ENCODE data around the gene CHI3L1.
"Not testable (repeated sequence)": the region's sequence is repeated elsewhere in the genome, so short reads cannot be mapped to it uniquely, and the experiment has no call there.

Gene CHI3L1

DNA sequence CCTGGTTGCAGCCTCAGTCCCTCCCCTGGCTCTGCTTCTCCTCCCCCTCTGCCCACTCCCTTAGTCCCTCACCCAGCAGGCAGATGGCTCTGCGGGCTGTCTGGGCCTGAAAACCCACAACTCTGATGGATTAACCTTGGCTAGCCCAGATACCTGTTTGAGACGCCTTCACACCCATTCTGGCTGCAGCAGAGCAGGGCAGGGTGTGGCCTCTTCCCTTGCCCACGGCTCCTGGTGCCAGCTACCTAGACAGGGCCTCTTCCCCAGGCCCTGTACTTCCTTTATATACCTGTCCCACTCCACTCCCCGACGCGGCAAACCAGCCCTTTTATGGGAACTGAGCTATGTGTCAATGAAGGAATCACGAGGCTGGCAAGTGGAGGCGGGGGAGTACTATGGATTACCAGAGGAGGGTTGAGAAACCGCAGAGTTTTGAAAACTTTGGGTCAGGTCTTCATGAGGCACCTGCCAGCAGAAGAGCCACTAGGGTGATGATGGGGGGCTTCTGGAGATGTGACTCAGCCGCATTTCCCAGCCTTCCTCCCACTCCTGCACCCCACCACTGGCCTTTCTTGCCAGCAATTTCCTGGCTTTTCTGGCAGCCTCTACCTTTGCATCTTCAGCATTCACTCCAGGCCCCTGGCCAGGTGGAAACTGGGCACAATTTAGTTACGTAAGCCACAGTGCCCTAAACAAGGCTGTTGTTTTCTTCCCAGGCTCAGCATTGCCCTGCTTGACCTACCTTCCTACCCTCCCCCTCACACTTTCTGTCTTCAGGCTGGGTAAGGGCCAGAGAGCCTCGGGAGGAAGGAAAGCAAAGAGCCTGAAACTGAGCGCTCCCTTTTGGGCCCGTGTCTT, at the start of gene CHI3L1:
Gene CHI3L1, minus strand, starts transcription at position 259 of the 858 bp plus-strand sequence. Its CDS starts 81 bp downstream, at position 178.
- no peak for DNase-seq

DNA sequence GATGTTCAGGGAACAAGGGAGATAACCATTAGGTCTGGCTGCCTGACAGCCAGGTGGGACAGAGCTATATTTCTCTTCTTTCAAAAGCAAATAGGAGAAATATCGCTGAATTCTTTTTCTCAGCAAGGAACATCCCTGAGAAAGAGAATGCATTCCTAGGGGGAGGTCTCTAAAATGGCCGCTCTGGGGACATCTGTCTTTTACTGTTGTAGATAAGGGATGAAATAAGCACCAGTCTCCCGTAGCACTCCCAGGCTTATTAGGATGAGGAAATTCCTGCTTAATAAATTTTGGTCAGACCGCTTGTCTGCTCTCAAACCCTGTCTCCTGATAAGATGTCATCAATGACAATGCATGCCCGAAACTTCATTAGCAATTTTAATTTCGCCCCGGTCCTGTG, 48.4 kb upstream of the CHI3L1 start:
- DNase-seq: not testable (repeated sequence)

DNA sequence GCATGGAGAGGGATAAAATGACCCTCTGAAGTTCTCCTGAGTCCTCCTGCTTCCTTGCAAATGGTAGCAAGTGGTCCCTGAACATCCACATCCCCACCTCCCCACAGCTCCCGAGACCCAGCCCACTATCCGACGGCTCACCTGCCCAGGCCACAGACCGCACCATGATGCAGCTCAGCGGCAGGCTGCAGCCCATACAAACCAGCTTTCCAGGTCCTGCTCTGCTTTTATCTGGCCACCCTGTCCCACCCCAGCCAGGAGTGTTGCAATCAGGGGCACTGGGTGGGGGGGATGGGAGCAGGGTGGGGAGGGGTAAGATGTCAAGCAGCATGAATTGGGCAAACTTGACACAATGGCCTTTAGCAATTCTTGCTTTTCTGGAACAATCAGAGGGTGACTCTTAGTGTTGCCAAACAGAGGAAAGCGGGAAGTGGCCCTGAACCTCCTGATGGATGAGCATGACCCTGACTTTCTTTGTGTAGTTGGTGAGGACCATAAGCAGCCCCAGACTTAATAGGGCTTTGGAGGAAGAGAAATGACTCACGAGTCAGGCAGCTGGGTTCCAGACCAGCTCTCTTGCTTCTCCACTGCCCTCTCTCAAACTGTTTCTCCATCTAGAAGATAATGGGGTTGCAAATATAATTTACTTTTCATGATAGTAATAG, 43.1 kb upstream of the CHI3L1 start, which contains the start of gene CHIT1:
Gene CHIT1, minus strand, starts transcription at position 203 of the 665 bp plus-strand sequence. Its CDS starts 37 bp downstream, at position 166.
- no peak for DNase-seq

DNA sequence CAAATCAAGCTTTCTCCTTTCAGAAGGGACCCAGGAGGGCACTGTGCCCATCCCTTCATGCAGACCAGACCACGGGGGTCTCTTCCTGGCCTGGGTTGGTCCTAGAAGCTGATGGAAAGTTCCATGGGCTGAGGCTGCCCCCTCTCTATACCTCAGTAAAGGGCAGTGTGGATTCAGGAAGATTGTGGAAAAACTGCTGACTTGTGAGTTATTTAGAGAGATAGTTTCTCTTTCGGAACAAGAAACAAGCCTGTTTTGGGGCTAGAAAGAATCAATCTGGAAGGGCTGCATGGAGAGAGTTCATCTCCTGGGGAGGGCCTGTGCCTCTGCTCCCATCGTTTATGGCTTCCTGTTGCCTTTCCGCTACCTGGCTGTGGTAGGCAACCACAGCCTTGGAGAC, 42.2 kb upstream of the CHI3L1 start:
- no peak for DNase-seq

DNA sequence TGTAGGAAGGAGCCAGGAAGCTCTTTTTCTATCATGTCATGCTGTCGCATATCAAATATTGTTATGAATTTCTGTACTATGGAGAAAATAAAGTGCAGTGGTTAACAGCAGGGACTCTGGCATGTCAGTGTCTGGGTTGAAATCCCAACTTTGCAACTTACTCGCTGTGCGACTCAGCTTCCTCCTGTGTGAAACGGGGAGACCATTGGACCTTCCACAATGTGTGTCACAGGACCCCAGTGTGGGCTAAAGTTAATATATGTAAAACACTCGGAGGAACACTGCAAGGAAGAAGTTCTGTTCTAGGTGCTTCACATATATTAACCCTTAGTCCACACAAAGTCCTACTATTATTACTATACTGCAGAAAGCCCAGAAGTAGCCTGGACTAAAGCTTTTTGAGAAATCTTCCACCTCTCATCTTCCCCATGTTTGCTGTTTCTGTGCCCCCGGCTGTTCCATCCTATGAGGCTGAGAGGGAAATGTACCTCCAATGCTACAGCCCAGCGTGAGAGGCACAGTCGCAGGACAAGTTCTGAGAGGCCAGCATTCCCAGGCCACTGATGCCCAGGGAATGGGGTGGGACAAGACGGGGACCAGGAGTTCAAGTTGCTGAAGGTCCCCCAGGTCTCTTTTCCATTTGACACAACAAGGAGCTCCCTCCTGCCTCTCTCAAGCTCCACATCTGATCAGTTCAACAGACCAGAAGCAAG, 41.0 kb upstream of the CHI3L1 start:
- DNase-seq: no peak

DNA sequence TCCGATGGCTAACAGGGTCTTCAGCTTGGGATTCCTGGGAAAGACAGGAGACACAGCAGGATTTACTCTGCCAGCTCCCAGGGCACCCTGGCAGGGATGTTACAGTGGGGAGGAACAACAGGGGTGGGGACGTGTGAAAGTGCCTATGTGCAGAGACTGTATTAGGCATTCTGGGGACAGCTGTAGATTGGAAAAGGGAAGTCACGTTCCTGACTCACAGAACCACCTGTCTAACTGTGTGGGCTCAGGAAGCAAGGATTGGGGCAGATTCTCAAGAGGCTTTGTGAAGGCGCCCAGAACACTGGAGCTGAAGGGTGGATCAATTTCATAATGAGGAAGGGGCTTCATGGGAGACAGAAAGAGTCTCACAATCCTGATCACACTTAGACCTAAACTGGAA, 38.6 kb upstream of the CHI3L1 start:
- no peak for DNase-seq

DNA sequence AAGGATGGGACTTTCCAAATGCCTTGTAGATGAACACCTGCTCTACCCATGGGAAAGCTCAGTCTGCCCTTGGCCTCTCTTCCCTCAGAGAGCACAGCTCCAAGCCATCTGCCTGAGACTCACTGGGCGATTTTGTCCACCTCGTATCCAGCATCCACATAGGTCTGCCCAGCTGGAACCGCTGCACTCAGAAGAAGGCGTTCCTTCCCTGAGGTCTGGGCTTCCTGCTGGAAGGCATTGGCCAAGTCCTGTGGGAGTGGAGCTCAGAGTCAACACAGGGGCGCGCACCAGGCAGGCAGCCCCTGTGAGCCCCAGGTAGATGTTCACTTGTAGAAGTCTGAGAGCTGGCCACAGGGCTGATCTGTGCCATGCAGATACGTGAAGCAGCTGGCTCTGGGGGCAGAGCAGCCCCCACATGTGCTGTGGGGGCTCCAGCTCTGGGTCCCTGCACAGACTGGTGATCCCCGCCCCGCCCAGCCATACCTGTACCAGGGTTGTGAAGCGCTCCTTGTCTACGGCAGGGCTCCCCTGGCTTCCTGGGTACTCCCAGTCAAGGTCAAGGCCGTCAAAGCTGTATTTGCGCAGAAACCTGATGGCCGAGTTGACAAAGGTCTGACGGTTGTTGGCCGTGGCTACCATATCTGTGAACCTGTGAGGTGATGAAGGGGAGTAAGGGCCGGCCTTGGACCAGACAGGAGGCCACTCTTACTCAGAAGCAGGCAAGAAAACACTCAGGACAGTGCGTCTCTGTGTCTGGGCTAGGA, 36.7 kb upstream of the CHI3L1 start:
- no peak for DNase-seq

DNA sequence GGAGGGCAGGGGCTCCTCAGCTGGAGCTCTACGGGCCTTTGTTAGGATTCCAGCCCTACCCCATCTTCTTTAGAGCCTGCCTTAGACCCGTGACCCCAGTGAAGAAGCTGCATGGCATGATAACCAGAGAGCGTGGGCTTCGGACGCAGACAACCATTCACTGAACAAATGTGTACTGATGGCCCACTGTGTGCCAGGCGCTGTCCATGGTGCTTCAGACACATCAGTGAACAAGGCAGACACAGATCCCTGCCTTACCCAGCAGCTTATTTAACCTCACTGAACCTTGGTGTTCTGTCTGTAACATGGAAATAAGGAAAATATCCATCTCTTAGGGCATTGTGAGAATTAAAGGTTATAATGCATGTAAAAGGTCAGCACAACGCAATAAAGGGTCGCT, 33.4 kb upstream of the CHI3L1 start:
- DNase-seq: no peak

DNA sequence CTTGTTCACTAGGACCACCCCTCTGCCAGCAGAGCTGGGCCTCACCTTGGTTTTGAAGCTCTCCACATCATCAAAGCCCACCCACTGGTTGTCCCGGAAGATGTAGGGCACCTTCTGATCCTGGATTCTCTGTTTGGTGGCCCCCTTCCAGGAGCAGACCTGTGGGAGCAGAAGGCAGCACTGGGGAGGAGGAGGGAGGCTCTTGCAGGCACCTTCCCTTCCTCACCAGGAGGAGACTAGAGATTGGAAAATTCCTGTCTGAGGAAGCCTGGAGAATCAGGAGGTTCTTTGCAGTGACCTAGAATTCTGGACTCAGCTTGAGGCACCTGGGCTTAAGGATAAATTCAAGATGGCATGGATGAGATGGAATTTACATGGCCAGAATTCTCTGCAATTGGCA, 32.7 kb upstream of the CHI3L1 start:
- no peak for DNase-seq

DNA sequence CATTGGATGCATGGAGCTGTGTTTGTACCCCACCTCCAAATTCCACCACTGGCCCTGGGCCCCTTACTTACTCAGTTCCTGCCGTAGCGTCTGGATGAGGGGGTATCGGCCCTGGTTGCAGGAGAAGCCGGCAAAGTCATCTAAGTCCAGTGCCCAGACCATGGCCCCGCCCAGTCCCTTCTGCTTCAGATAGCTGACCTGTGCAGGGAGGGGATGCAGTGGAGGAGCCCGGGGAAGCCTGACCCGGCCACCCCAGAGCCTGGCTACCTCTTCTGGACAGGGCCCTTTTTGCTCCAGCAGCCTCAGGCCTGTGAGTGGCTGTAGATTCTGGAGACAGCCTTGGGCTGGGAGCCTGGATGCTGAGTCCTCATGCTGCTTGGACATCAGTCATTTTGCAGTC, 31.2 kb upstream of the CHI3L1 start:
- no peak for DNase-seq

DNA sequence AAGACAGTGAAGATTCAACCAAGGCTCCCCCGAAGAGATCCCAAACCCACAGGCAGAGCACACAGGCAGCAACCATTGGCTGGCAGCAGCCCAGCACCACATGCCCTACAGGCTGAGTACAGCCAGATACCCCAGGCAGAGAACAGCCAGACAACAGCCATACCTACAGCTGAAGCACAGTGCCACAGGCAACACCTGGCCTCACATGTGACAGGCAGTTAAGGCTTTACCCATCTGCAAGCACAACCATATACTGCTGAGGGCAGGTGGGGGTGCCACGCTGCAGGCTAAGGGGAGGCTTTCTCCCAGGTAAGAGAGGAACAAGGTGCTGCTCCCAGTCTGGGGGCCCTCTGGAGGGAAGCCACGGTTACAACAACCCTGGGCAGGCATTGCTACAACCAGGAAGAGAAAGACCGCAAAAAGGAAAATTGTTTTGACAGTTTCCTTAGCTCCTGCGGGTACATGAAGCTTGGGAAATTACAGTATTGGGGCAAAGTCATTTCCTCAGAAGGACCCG, 30.7 kb upstream of the CHI3L1 start:
- DNase-seq: no peak

DNA sequence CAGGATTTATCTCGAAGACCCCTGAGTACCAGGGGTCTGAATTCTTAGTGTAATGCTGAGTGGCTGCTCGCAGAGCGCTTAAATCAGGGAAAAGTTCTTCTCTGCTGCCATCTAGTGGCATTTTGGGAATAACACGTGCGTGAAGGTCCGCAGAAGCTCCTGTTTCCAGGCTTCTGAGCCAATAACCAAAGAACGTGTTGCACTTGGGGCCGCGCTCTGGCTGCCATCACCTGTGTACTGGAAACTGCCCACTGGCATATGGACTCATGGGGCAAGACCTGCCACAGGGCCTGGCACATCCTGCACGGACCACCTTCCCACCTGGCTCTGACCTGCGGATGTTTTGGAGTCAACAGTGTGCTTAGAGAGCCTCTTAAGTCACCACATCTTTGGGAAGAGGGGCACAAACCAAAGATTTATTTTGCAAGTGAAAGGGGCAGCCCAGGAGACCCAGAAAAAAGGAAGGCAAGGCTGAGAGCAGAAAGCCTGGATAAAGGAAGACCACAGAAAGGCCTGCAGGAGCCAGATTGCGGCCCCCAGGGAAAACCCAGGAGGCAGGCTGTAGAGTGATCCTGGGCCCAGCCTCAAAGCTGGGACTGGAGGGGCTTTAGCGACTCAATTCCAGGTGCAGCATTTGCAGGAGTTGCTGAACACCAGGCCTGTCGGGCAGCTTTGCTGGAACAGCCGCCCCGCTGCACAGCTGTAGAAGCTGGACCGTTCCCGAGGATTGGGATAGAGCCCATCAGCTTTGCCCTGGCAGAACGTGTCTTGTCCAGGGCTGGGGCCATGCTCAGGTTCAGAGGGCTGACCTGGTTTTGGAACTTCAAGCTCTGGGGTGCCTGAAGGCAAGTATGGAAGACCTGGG, 30.0 kb upstream of the CHI3L1 start:
- DNase-seq: no peak

DNA sequence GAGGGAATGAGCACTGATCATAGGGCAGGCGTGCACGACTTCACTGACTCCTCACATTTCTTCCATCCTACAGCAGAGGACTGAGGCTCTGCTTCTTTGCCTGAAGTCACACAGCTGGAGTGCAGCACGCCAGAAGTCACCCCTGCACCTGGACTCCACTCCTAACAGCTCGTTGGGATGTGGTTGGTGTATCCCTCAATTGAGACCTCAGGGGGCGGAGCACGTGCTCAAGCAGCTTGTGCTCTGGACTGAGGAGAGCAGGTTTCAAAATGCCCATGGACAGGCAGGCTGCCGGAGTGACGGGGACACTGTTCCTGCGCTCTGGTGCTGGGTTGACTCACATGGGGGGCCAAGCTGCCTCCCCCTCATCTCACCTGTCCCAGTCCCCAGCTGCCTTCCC, 29.1 kb upstream of the CHI3L1 start:
- DNase-seq: no peak

DNA sequence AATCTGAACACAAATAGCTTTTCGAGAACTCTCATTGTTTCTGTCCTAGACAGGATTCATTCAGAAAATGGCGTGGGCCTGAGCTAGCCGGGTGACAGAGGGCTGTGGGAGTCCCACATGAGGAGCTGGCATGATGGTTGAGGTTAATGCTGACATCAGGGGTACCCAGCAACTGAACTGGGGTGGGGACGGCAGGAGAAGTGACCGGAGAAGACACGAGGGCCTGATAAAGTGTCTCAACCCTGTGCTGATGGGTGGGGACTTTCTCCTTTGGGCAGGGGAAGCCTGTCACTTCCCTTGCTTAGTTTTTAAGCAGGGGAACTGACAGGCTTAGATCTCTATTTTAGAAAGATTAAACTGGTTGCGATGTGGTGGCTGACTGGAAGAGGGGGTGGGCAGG, 28.4 kb upstream of the CHI3L1 start:
- no peak for DNase-seq

DNA sequence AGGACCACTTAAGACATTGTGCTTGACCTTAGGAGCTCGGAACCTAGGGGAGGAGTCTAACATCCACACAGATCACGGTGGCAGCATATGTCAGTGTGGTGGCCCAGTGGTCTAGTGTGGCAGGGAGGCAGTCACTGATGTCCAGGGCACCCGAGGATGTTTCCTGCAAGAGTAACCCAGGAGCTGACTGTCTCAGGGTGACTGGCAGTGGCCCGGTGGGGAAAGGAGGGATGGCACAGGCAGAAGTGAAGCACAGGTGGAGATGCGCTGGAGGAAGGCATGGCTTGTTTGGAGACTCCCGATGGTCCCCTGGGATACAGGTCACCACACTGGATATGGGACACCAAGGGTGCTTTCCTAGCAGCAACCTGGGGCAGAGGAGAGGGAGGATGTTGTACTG, 26.6 kb upstream of the CHI3L1 start:
- DNase-seq: no peak

DNA sequence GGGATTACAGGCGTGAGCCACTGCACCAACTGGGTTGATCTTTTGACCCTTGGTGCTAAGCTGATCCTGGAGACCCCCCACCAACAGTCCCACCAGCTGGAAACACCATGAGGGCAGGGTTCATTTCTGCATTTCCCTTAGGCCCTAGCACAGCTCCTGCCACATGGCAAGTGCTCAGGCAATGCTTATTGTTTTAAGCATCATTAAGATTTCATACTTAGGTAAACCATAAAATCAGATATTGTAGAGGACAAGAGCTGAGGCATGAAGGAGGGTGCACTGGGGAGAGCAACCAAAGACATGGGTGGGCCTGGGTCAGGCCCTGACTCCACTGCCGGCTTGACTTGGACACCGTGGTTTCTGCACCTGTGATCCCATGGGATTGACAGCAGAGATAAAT, 25.3 kb upstream of the CHI3L1 start:
- no peak for DNase-seq

DNA sequence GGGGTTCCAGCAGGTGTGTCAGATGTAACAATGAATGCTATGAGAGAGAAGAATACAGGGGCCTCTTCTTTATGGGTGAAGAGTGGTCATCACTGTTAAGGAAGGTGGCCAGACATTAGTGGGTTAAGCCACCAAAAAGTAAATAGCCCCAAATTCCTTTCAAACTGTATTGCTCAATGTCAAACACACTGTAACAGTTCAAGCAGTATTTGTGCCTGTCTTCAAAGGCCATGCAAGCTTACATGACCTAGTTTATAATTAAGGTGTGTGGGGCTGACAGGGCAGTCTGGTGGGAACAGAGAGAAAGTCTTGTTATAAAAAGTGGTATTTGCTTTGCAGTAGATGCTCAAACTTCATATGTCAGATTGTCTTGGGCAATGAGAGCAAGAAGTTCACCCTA, 24.5 kb upstream of the CHI3L1 start:
- no peak for DNase-seq

DNA sequence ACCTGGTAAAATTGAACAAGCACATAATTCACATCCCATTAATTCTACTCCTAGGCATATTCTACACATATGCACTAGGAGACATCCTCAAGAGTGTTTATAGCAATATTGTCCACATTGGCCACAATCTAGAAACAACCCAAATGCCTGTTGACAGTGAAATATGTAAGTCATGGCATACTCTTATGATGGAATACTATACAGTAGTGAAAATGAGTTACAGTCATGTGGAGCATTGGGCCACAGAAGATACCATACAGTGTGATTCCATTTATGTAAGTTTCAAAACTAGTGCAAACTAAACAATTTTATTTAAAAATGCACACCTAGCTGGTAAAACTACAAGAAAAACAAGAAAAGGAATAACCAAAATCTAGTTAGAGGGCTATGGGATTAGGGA, 23.8 kb upstream of the CHI3L1 start:
- no peak for DNase-seq

DNA sequence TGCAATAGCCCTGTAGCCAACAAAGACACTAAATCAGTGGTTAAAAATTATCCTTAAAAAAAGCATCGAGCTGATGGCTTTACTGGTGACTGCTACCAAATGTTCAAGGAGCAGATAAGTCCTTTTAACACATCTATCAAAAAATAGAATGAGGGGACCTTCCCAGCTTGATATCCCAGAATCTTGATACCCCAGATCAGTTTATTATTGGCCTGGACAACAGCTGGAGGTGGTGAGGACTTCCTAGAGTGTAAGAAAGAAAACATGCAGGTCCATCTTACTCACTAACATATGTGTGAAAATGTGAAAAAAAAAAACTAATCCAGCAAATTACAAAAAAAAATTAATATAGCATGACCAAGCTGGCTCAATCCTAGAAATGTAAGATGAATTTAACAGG, 21.7 kb upstream of the CHI3L1 start:
- no peak for DNase-seq

DNA sequence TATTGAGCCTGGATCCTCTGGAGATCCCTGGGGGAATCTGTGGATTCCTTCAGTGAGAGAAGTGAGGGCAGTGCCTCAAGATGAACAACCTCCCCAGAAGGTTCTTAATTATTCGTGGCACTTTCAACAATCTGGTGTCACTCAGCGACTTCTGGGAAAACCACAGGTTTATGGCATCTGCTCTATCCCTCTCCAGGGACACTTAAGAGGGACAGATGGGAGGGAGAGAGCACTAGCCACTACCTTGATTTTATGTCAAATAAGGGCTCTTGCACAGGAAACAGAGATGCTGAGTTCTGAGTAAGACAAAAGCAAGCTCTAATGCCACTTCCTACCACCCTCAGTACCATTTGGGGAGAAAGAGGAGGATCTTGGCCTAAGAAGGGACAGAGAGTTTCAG, 21.2 kb upstream of the CHI3L1 start:
- DNase-seq: peak; percentile 94

DNA sequence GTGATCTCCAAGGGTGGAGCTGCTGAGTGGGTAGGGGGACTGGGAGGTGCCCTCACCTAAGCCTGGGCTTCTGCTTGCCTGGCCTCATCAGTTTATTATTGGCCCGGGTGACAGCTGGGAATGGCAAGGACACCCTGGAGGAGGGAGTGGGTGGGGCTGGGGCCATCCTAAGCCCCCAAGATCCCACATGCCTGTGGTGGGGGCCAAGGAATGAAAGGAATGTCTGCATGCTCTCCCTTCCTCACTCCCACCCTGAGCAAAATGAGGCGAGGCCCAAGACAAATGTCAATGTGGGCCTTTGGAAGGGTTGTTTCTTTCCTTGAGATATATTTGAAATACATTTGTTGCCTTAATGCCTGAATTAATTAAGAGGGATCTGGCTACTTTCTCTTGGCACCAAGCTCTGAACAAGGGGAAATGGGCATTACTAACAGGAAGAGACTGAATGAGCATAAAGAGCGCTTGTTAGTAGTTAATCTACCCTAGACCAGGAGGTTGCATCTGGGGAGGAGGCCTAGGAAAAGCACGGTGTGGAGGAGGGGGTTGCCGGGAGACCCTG, 19.7 kb upstream of the CHI3L1 start:
- DNase-seq: no peak

All from NCI-H524 treated with DMSO at 0.1 percent for 48 hours (cell line).